HT1080 (cell line): ENCODE results near the gene NRP1. TPM values are rescaled to one million over a fixed set of nuclear protein-coding genes. Genes with fewer than 3 reads are reported as not detected.
"Not testable (repeated sequence)": the region's sequence is repeated elsewhere in the genome, so short reads cannot be mapped to it uniquely, and the experiment has no call there.

Experiments used
- DNase-seq: peaks from one replicate; pipeline ENCODE4 v3.0.0-alpha.2; 2015; ENCODE audit warnings: low read depth
- total RNA-seq: library from RNA; depleted of rRNA; stranded (reverse); fragments of >200 nt; shearing (Covaris generic); gene quantifications from 2 replicates; pipeline ENCODE4 v1.2.3, GENCODE V29; 2014

NRP1 gene
- total RNA-seq, 1 experiment from 2014 or later: 281 TPM

GRCh38 chr10:33325929-33326328, 8.5 kb downstream of the NRP1 start:
- DNase-seq: no peak

GRCh38 chr10:33323721-33324120, 10.7 kb downstream of the NRP1 start:
- DNase-seq: no peak

GRCh38 chr10:33321516-33321915, 13.0 kb downstream of the NRP1 start:
- DNase-seq: no peak

GRCh38 chr10:33320288-33320687, 14.2 kb downstream of the NRP1 start:
- no peak for DNase-seq

GRCh38 chr10:33315891-33316290, 18.6 kb downstream of the NRP1 start:
- no peak for DNase-seq

DNA sequence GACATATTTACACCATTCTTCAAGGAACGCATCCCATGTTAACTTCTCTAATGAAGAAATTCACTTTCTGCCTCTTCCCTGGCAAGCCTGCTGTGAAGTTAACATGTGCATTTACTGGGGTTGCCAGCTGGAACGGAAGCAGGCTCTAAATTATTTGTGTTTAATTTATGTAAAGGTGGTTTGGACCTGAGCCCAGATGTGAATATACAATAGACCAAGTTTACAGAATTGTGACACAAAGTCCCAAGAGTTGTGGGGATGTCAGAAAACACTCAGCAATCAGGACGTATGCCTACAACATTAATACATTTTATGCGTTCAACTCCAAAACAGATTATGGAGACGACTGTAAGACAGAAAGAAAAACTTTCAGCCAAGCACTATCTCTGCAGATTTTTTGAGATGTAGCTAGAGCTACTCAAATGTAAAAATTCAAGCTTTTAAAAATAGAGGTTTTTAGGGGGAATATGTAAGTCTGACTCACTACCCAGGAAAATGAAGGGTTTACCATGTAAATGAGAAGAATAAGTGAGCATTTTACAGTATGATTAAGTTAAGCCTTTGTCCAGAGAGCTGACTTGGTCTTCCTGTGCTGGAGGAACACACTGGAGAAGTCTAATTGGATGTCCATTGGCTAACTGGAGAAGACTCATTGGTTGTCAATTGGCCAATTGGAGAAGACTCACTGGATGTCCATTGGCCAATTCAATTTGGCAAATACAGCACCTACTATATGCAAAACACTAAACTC, 19.5 kb downstream of the NRP1 start:
- DNase-seq: no peak

- no peak for DNase-seq
Observed at GRCh38 chr10:33311640-33312039, 22.8 kb downstream of the NRP1 start.

- DNase-seq: no peak
Observed at GRCh38 chr10:33310853-33311252, 23.6 kb downstream of the NRP1 start.

- no peak for DNase-seq
Observed at GRCh38 chr10:33309406-33309805, 25.1 kb downstream of the NRP1 start.

DNA sequence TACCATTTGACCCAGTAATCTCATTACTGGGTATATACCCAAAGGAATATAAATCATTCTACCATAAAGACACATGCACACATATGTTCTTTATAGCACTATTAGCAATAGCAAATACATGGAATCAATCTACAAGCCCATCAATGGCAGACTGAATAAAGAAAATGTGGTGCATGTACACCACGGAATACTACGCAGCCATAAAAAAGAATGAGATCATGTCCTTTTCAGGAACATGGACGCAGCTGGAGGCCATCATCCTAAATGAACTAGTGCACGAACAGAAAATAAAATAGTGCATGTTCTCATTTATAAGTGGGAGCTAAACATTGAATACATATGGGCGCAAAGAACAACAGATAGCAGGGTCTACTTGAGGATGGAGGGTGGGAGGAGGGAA, 26.6 kb downstream of the NRP1 start:
- DNase-seq: no peak

GRCh38 chr10:33306701-33307519, 27.6 kb downstream of the NRP1 start:
- no peak for DNase-seq

GRCh38 chr10:33306126-33306525, 28.3 kb downstream of the NRP1 start:
- DNase-seq: no peak

DNA sequence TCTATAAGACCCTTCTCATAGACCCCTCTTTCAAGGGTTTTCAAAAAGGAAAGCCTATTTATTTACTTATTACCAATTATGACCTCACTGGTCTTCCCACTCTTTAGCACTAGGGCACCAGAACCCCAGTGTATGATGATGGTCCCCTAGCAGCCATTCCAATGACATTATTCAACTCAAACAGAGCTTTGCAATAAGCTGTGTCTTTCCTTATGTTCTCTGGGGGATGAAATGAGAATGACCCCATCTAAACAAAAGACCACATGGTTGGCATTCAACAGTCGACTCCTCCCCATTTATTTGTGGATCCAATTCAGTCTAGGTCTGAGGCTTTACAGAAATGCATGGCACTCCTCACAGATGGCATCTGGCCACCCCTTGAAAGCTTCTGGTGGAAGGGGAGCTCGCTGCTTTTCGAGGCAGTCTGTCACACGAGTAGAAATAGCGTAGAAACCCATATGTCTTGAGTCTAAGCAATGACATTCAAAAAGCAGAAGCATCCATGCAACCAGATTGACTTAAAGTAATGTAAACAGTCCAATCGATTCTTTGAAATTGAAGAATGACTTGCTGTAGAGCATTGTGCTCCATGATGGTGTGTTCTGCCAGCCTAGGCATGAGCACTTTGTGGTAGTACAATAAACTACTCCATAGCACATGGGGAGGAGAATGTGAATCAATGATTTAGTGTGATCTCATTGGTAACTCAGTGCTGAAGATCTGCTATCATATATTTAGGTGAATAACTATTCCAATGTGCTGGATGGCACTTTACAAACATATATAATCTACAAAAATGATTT, 29.8 kb downstream of the NRP1 start:
- no peak for DNase-seq

DNA sequence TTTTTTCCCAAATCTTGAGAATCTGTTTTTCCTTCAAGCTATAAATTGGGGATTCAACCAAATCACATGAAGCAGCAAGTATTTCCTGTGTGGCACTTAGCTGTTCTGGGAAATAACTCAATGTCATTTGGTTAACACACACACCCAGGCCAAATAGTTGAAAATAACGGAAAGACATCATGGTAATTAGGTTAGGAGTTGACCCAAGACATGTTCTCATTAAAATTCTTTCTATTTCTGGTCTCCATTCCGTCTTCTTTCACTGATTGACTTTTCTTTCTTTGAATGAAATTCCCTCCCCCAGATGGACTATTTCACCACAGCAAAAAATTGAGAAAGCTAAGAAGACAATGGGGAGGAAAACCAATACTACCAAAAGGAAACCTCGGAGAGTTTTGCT, 30.5 kb downstream of the NRP1 start:
- DNase-seq: no peak

DNA sequence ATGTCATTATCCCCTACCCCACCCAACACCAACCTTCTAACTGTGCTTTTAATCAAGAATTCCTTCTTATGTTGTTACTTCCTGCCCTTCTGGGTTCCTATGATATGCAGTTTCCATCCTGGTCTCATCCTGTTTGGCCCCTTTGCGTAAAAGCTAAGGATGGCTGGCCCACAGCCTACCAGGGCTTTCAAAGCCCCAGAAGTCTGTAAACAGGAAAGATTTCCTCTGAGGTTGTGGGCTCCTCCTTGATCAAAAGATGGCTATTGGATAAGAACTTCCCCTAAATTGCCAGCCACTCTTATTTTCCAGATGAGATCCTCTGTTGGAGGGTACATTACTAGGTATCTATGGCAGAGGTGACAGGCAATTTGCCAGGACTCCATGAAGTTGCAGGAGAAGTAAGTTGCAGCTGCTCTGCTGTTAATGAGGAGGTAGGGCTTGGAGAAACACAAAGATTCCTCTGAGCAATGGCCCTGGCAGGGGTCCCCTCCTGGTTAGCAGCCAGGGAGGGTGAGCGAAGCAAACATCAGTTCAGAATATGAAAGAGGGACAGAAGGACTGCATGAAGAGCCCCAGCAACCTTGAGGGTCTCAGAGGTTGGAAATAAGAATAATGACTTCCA, 32.1 kb downstream of the NRP1 start:
- DNase-seq: no peak

DNA sequence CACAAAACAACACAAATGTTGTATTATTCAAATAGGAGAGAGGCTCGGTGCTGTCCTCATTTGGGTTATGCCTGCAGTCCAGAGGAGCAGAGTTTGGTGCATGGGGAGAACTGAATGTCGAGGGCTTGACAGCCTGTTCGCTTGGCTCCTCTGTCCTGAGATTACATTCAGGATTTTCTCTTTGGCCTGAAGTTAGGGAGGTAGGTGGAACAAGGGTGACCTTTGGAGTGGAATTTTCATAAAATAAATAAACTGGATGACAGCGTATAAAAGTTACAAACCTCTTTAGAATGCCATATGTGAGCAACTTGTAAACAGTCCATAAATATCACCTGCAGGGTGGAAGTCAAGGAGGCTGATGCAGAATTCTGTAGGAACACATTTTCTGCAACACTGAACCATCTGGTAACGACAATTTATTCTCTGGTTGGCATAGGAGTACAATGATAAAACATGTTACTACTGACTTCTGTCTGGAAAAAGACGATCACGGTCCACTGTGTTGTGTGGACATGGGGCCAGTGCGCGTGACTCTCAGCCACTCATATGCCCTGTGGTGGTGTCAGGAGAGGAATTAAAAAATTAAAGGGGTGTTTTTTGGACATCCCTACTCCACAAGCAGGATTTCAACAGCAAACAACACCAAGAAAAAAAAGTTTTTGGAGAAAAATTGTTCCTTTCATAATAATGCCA, 33.2 kb downstream of the NRP1 start:
- DNase-seq: no peak

GRCh38 chr10:33300544-33300943, 33.9 kb downstream of the NRP1 start:
- DNase-seq: not testable (repeated sequence)

GRCh38 chr10:33298893-33299292, 35.6 kb downstream of the NRP1 start:
- no peak for DNase-seq

DNA sequence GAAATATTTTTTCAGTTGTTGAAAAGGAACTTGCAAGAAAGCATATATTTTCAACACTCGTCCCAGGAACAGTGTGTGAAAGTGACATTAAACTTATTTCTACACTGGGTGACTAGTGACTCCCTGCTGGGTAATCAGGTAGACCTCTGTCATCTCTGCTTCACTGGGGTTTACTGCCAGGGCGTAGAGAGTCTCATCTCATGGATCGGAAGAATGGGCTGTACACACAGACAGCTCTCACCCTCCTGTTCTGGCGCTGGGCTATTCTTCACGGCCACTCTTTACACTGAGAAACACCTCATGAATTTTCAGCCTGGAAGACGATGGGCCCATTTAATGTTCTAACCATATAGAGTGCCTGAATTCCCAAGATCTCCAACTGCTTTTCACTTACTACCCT, 36.4 kb downstream of the NRP1 start:
- no peak for DNase-seq

- DNase-seq: no peak
Observed at GRCh38 chr10:33295851-33296250, 38.6 kb downstream of the NRP1 start.
